ENCODE measurements around the gene APLNR.

DNA sequence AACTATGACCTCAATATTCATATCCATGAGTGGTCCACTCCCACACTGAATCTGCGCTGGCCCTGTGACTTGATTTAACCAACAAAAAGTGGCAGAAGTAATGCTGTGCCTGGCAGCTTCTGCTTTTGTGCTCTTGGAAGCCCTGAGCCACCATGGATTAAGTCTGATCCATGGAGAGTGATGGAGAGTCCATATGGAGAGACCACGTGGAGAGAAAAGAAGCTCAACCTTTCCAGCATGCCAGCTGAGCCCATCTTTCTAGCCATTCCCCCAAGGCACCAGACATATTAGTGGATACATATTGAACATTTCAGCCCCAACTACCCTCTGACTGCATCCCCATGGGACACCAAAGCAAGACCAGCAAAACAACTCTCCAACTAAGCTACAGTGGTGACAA lies 39.3 kb downstream of the APLNR start:
- TF ChIP-seq CTCF (IDR thresholded peaks at IDR 0.05 in 8 of 11, conservative IDR thresholded peaks at IDR 0.05 in 3 of 11) (no peak), POLR2A (IDR thresholded peaks at IDR 0.05) (no peak)
